GM12878 (cell line): ENCODE data around the gene TREM1. TPM values are rescaled to one million over a fixed set of nuclear protein-coding genes. Genes with fewer than 3 reads are reported as not detected.
"Not testable (repeated sequence)": the region's sequence is repeated elsewhere in the genome, so short reads cannot be mapped to it uniquely, and the experiment has no call there.

Experiments
- ATAC-seq: fragments of 200-7000 bp; cut with Tn5 transposase; 3 replicates; pipeline ENCODE4 v1.9.1; 2020; ENCODE audit warnings: mild to moderate bottlenecking, moderate library complexity
- BruUV-seq: library from RNA; stranded (reverse); fragments of 400-500 nt; replicated peaks from 2 replicates; lab custom pipeline; 2021; lab: Mats Ljungman, UMichigan
- CTCF ChIA-PET: fragments of 300-600 bp; sonication (Branson Sonifier 250); formaldehyde crosslinking; extraction: SDS; loops from one replicate; lab custom pipeline; 2021; ENCODE audit warnings: inconsistent platforms; lab: Yijun Ruan, JAX
- POLR2A ChIA-PET: fragments of 350-600 bp; formaldehyde crosslinking; extraction: SDS; loops from one replicate; lab custom pipeline; 2021; ENCODE audit warnings: inconsistent platforms; lab: Charles Lee
- RAD21 ChIA-PET: fragments of 300-600 bp; sonication (Branson Sonifier 250); formaldehyde crosslinking; loops from one replicate; lab custom pipeline; 2023; ENCODE audit warnings: antibody characterized with exemption; ENCODE audit not compliant: unreplicated experiment; lab: Charles Lee
- SMC1A ChIA-PET: fragments of 300-600 bp; sonication (Branson Sonifier 250); formaldehyde crosslinking; loops from one replicate; lab custom pipeline; 2023; ENCODE audit not compliant: unreplicated experiment, uncharacterized antibody; lab: Charles Lee
- DNase-seq: peaks from one replicate; pipeline ENCODE4 v3.0.0-alpha.2; 2011; ENCODE audit warnings: low read depth, low spot score
- FAIRE-seq: peaks from 3 replicates; lab custom pipeline; 2011; peaks lifted over from hg19 to GRCh38; lab: Jason Lieb, UNC
- H2AFZ ChIP-seq: 2 replicates; pipeline ENCODE4 v1.6.0; 2011; ENCODE audit warnings: low read depth, low read length, control low read depth; ENCODE audit not compliant: control insufficient read depth
- H3K27ac ChIP-seq: 2 replicates; pipeline ENCODE4 v1.5.1; 2011; ENCODE audit warnings: control low read depth; ENCODE audit not compliant: control insufficient read depth, insufficient read depth
- H3K27me3 ChIP-seq, 2 experiments: replicated peaks in 1 of 2; 2 replicates each; pipeline versions ENCODE4 v1.6.0 to v1.6.1; 2011; ENCODE audit warnings: low read length in 1 of 2; ENCODE audit not compliant: control insufficient read depth in 2 of 2, insufficient read depth in 2 of 2
- H3K36me3 ChIP-seq, 2 experiments: 2 replicates each; pipeline ENCODE4 v1.5.1; 2011; ENCODE audit warnings: low read length in 1 of 2; ENCODE audit not compliant: control insufficient read depth in 2 of 2, insufficient read depth in 2 of 2
- H3K4me1 ChIP-seq: 2 replicates; pipeline ENCODE4 v1.6.1; 2011; ENCODE audit warnings: mild to moderate bottlenecking, low read length, moderate library complexity, mixed read lengths; ENCODE audit not compliant: control insufficient read depth, insufficient read depth
- H3K4me2 ChIP-seq: 2 replicates; pipeline ENCODE4 v1.6.0; 2011; ENCODE audit warnings: control low read depth; ENCODE audit not compliant: control insufficient read depth, insufficient read depth
- H3K4me3 ChIP-seq: fragments of 200-600 bp; sonication (generic); 2 replicates; pipeline ENCODE4 v1.5.1; 2016
- H3K79me2 ChIP-seq: 2 replicates; pipeline ENCODE4 v1.6.0; 2011; ENCODE audit warnings: low read length; ENCODE audit not compliant: control insufficient read depth, insufficient read depth
- H3K9ac ChIP-seq: 2 replicates; pipeline ENCODE4 v1.8.0; 2011; ENCODE audit warnings: low read length, control low read depth, mixed read lengths; ENCODE audit not compliant: control insufficient read depth, insufficient read depth
- H3K9me3 ChIP-seq: replicated peaks from 3 replicates; pipeline ENCODE4 v1.5.1; 2011; ENCODE audit warnings: mild to moderate bottlenecking, low read length; ENCODE audit not compliant: control insufficient read depth, insufficient read depth
- H4K20me1 ChIP-seq: 2 replicates; pipeline ENCODE4 v1.6.0; 2011; ENCODE audit not compliant: control insufficient read depth, insufficient read depth
- ATF7 ChIP-seq: fragments of 450-650 bp; IDR thresholded peaks from 2 replicates; pipeline ENCODE4 v1.6.1; 2016; ENCODE audit warnings: low read depth, mild to moderate bottlenecking
- BHLHE40 ChIP-seq, 2 experiments: fragments of 450-650 bp in 1 of 2; IDR thresholded peaks; 2 replicates each; pipeline ENCODE4 v1.6.1; 2011 to 2017; ENCODE audit warnings: low read depth in 2 of 2, borderline replicate concordance in 1 of 2, improper control_type of control experiment in 1 of 2, low read length in 1 of 2, mild to moderate bottlenecking in 1 of 2
- BMI1 ChIP-seq: fragments of 450-650 bp; IDR thresholded peaks from 2 replicates; pipeline ENCODE4 v1.6.1; 2016; ENCODE audit warnings: mild to moderate bottlenecking, moderate library complexity, borderline replicate concordance
- CREB1 ChIP-seq: IDR thresholded peaks from 2 replicates; pipeline ENCODE4 v1.6.1; 2012; ENCODE audit warnings: low read depth, mild to moderate bottlenecking, inconsistent platforms
- CREM ChIP-seq: IDR thresholded peaks from 2 replicates; pipeline ENCODE4 v1.6.1; 2014; ENCODE audit warnings: antibody characterized with exemption, low read depth
- ETV6 ChIP-seq, 2 experiments: fragments of 450-650 bp in 1 of 2; IDR thresholded peaks in 1 of 2; conservative IDR thresholded peaks in 1 of 2; 2 replicates each; pipeline ENCODE4 v1.6.1; 2014; ENCODE audit warnings: antibody characterized with exemption in 1 of 2, borderline replicate concordance in 1 of 2, low read depth in 1 of 2, mild to moderate bottlenecking in 1 of 2, moderate library complexity in 1 of 2
- HDGF ChIP-seq: fragments of 450-650 bp; IDR thresholded peaks from 2 replicates; pipeline ENCODE4 v1.6.1; 2016; ENCODE audit warnings: antibody characterized with exemption
- MEF2A ChIP-seq: IDR thresholded peaks from 2 replicates; pipeline ENCODE4 v1.6.1; 2011; ENCODE audit warnings: low read depth, mild to moderate bottlenecking, low read length, moderate library complexity; ENCODE audit not compliant: insufficient read depth
- MEF2B ChIP-seq: fragments of 450-650 bp; IDR thresholded peaks from 2 replicates; pipeline ENCODE4 v1.6.1; 2018; ENCODE audit warnings: mild to moderate bottlenecking, moderate library complexity; ENCODE audit not compliant: partially characterized antibody, poor library complexity, severe bottlenecking
- MXI1 ChIP-seq: fragments of 150-350 bp; IDR thresholded peaks from 2 replicates; pipeline ENCODE4 v1.6.1; 2011; ENCODE audit warnings: low read depth, mild to moderate bottlenecking, inconsistent platforms, low read length, improper control_type of control experiment
- NFIC ChIP-seq: IDR thresholded peaks from 2 replicates; pipeline ENCODE4 v1.6.1; 2012; ENCODE audit warnings: low read depth, mild to moderate bottlenecking, inconsistent platforms, low read length, moderate library complexity
- RUNX3 ChIP-seq: IDR thresholded peaks from 2 replicates; pipeline ENCODE4 v1.6.1; 2012; ENCODE audit warnings: low read length, inconsistent platforms
- SUPT20H ChIP-seq: IDR thresholded peaks from 2 replicates; pipeline ENCODE4 v1.6.1; 2011; ENCODE audit warnings: low read depth, mild to moderate bottlenecking, low read length, moderate library complexity, borderline replicate concordance; ENCODE audit not compliant: control insufficient read depth
- WGBS: methylation state at CpG from one replicate; pipeline ENCODE4 v1.1.6; 2016; ENCODE audit warnings: low lambda C conversion rate; ENCODE audit not compliant: insufficient replicate concordance, insufficient coverage; ENCODE audit errors: missing lambda C conversion rate; 5-methylcytosine and 5-hydroxymethylcytosine counted together
- in situ Hi-C: fragments of 300-500 bp; cut with MboI; formaldehyde crosslinking; loops from 9 replicates; pipeline ENCODE4 v1.14.3; 2018; ENCODE audit warnings: mixed read lengths
- intact Hi-C: fragments of 100-400 bp; cut with micrococcal nuclease; formaldehyde crosslinking; loops from one replicate; pipeline ENCODE4 v1.14.2; 2022; ENCODE audit not compliant: unreplicated experiment
- polyA plus RNA-seq, 11 experiments: library from polyadenylated mRNA; depleted of rRNA in 4 of 11; unstranded in 6 of 11; stranded (reverse) in 5 of 11; fragments of >200 nt; fragmentation: Nextera tagmentation in 4 of 11; fragmentation: Illumina TruSeq in 1 of 11; extraction: Ambion mirVana in 4 of 11; extraction: Trizol in 1 of 11; gene quantifications; 1 replicate in 1 of 11; 2 replicates in 10 of 11; pipeline versions ENCODE4 v1.2.1 to v1.2.3, GENCODE V29; 2011 to 2016; ENCODE audit warnings: inconsistent platforms in 2 of 11, missing spikeins in 2 of 11, low read depth in 1 of 11
- total RNA-seq, 4 experiments: library from RNA; depleted of rRNA in 3 of 4; stranded (reverse); fragments of >200 nt in 3 of 4; fragmentation: Illumina TruSeq in 1 of 4; extraction: Trizol in 1 of 4; gene quantifications; 2 replicates each; pipeline versions ENCODE4 v1.2.1 to v1.2.3, GENCODE V29; 2013 to 2021
- TF ChIP-seq, protein P1 (sequence below): IDR thresholded peaks from 2 replicates; pipeline ENCODE4 v1.6.1; 2012; ENCODE audit warnings: low read length, inconsistent platforms
- TF ChIP-seq, protein P2 (sequence below): fragments of 450-650 bp; IDR thresholded peaks from 2 replicates; pipeline ENCODE4 v1.6.1; 2017; ENCODE audit warnings: low read depth, mild to moderate bottlenecking, moderate library complexity

Gene TREM1
- total and polyA plus RNA-seq, 10 of the 15 experiments (the other 5 are each of a cell fraction or from before 2014, with no cell fraction given): 0.09 to 2.6 (median 0.28) TPM; not detected in 2

DNA sequence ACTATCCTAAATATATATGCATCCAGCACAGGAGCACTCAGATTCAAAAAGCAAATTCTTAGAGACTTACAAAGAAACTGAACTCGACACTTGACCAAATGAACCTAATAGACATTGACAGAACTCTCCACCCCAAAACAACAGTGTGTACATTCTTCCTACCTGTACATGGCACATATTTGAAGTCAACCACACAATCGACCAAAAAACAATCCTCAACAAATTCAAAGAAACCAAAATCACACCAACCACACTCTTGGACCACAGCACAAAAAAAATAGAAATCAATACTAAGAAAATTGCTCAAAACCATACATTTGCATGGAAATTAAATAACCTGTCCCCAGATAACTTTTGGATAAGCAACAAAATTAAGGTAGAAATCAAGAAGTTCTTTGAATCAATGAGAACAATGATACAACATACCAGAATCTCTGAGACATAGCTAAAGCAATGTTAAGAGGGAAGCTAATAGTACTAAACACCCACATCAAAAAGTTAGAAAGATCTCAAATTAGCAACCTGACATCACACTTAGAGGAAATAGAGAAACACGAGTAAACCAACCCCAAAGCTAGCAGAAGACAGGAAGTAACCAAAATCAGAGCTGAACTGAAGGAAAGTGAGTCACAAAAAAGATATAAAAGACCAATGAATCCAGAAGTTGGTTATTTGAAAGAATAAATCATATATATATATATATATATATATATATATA, 12.5 kb upstream of the TREM1 start (continued):
- TF ChIP-seq, protein P1, sequence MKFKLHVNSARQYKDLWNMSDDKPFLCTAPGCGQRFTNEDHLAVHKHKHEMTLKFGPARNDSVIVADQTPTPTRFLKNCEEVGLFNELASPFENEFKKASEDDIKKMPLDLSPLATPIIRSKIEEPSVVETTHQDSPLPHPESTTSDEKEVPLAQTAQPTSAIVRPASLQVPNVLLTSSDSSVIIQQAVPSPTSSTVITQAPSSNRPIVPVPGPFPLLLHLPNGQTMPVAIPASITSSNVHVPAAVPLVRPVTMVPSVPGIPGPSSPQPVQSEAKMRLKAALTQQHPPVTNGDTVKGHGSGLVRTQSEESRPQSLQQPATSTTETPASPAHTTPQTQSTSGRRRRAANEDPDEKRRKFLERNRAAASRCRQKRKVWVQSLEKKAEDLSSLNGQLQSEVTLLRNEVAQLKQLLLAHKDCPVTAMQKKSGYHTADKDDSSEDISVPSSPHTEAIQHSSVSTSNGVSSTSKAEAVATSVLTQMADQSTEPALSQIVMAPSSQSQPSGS: peak; percentile 82
- TF ChIP-seq RUNX3 (peak; percentile 76), MXI1 (no peak), HDGF (peak; percentile 38; the same call in 1 of the 2 replicates), ETV6 (conservative IDR thresholded peaks at IDR 0.05 in 1 of 2, IDR thresholded peaks at IDR 0.05 in 1 of 2; ENCODE audit: borderline replicate concordance in 1 of 2, low read depth in 1 of 2) (peak in 1 of 2 experiments; percentile 84; a peak in 2 of 4 replicates), BMI1 (peak; percentile 14; the same call in 1 of the 2 replicates), MEF2B (peak; percentile 86), CREM (peak; percentile 43; the same call in 1 of the 2 replicates), BHLHE40 (IDR thresholded peaks at IDR 0.05; ENCODE audit: borderline replicate concordance in 1 of 2, low read depth in 2 of 2, low read length in 1 of 2) (peak in 1 of 2 experiments; percentile 13; a peak in 1 of 4 replicates), NFIC (peak; percentile 59; the same call in 1 of the 2 replicates), MEF2A (peak; percentile 89), SUPT20H (no peak), ATF7 (peak; percentile 94), CREB1 (0 out of 2 replicates have a peak, but pooled peaks have one; percentile 52)
- TF ChIP-seq, protein P2, sequence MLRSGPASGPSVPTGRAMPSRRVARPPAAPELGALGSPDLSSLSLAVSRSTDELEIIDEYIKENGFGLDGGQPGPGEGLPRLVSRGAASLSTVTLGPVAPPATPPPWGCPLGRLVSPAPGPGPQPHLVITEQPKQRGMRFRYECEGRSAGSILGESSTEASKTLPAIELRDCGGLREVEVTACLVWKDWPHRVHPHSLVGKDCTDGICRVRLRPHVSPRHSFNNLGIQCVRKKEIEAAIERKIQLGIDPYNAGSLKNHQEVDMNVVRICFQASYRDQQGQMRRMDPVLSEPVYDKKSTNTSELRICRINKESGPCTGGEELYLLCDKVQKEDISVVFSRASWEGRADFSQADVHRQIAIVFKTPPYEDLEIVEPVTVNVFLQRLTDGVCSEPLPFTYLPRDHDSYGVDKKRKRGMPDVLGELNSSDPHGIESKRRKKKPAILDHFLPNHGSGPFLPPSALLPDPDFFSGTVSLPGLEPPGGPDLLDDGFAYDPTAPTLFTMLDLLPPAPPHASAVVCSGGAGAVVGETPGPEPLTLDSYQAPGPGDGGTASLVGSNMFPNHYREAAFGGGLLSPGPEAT: 0 out of 2 replicates have a peak, but pooled peaks have one; percentile 43

DNA sequence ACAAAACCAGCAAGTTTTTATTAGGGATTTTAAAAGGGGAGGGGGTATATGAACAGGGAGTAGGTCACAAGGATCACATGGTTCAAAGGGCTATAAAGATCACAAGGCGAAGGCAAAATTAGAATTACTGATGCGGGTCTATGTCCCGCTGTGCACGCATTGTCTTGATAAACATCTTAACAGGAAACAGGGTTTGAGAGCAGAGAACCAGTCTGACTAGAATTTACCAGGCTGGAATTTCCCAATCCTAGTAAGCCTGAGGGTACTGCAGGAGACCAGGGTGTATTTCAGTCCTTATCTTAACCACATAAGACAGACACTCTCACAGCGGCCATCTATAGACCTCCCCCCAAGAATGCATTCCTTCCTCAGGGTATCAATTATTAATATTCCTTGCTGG, 10.8 kb upstream of the TREM1 start:
- in situ Hi-C loops, POLR2A ChIA-PET, FAIRE-seq, H3K79me2 ChIP-seq, H3K27me3 ChIP-seq, H3K4me1 ChIP-seq, DNase-seq, H3K36me3 ChIP-seq, H3K4me2 ChIP-seq, H3K9ac ChIP-seq, H3K27ac ChIP-seq, H3K4me3 ChIP-seq, H4K20me1 ChIP-seq, BruUV-seq, H2AFZ ChIP-seq, ATAC-seq, intact Hi-C loops: not testable (repeated sequence)
- ChIA-PET CTCF (interaction anchor here (2.3 to 3.5 kb wide), 3 partner anchors 7 to 23 kb away, joined by 11 to 29 read pairs (median 14); no protein-coding TSS in a partner anchor), SMC1A (interaction anchor here (1.4 to 4.6 kb wide), 5 partner anchors 7 to 21 kb away, joined by 6 to 31 read pairs (median 11); partner anchors contain the start of gene TREM1), RAD21 (interaction anchor here (2.4 kb wide), 1 partner anchor 36 kb away, joined by 7 read pairs; no protein-coding TSS in a partner anchor)
- H3K9me3 ChIP-seq: peaks cover 24% of the 10 kb centered on the region
- 22% methylated on average over 5 of the region's 5 CpGs for WGBS
